SK-N-SH (cell line): ENCODE data around the gene STT3B. TPM values are rescaled to one million over a fixed set of nuclear protein-coding genes. Genes with fewer than 3 reads are reported as not detected.
"Not testable (repeated sequence)": the region's sequence is repeated elsewhere in the genome, so short reads cannot be mapped to it uniquely, and the experiment has no call there.

Source experiments
- CTCF ChIA-PET: fragments of 300-600, 350-600 bp; formaldehyde crosslinking; extraction: SDS; loops from one replicate; lab custom pipeline; 2021; lab: Yijun Ruan, JAX
- POLR2A ChIA-PET: fragments of 350-600 bp; sonication (Branson Sonifier 250); formaldehyde crosslinking; extraction: SDS; loops from one replicate; lab custom pipeline; 2020; ENCODE audit warnings: antibody characterized with exemption, inconsistent platforms; lab: Yijun Ruan, JAX
- DNase-seq: peaks from one replicate; pipeline ENCODE4 v3.0.0; 2012
- H2AFZ ChIP-seq: fragments of 200-600 bp; sonication (generic); 2 replicates; pipeline ENCODE4 v1.8.1; 2016; ENCODE audit warnings: antibody characterized with exemption, mild to moderate bottlenecking, low read depth
- H3F3A ChIP-seq: fragments of 200-600 bp; sonication (generic); replicated peaks from 2 replicates; pipeline ENCODE3; 2016; ENCODE audit warnings: antibody characterized with exemption, mild to moderate bottlenecking; ENCODE audit not compliant: insufficient read depth
- H3K27ac ChIP-seq, 2 experiments: fragments of 200-500 bp in 1 of 2; fragments of 200-600 bp in 1 of 2; sonication (Bioruptor generic) in 1 of 2; sonication (generic), shearing (Covaris generic) in 1 of 2; 2 replicates each; pipeline versions ENCODE4 v1.5.1 to v1.6.1; 2014 to 2016; ENCODE audit warnings: low read depth in 2 of 2, inconsistent platforms in 1 of 2, low read length in 1 of 2, mild to moderate bottlenecking in 1 of 2, mixed read lengths in 1 of 2
- H3K27me3 ChIP-seq: fragments of 200-600 bp; sonication (generic), shearing (Covaris generic); 2 replicates; pipeline ENCODE4 v1.6.1; 2016; ENCODE audit warnings: mixed run types; ENCODE audit not compliant: insufficient read depth
- H3K36me3 ChIP-seq, 2 experiments: fragments of 200-500 bp in 1 of 2; fragments of 200-600 bp in 1 of 2; sonication (Bioruptor generic) in 1 of 2; sonication (generic) in 1 of 2; replicated peaks in 1 of 2; 2 replicates each; pipeline versions ENCODE3 to v1.5.1; 2014 to 2016; ENCODE audit warnings: low read length in 1 of 2, mild to moderate bottlenecking in 1 of 2; ENCODE audit not compliant: insufficient read depth in 2 of 2, control insufficient read depth in 1 of 2
- H3K4me1 ChIP-seq, 2 experiments: fragments of 200-500 bp in 1 of 2; fragments of 200-600 bp in 1 of 2; sonication (Bioruptor generic) in 1 of 2; sonication (generic), shearing (Covaris generic) in 1 of 2; 2 replicates each; pipeline versions ENCODE4 v1.5.1 to v1.6.1; 2014 to 2016; ENCODE audit warnings: low read depth in 1 of 2, low read length in 1 of 2, mixed run types in 1 of 2; ENCODE audit not compliant: insufficient read depth in 2 of 2, control insufficient read depth in 1 of 2
- H3K4me2 ChIP-seq: fragments of 200-600 bp; sonication (generic), shearing (Covaris generic); 2 replicates; pipeline ENCODE4 v1.6.1; 2017; ENCODE audit warnings: mixed run types
- H3K4me3 ChIP-seq, 2 experiments: fragments of 200-500 bp in 1 of 2; fragments of 200-600 bp in 1 of 2; sonication (Bioruptor generic) in 1 of 2; sonication (generic), shearing (Covaris generic) in 1 of 2; 2 replicates each; pipeline versions ENCODE4 v1.5.1 to v1.8.1; 2014 to 2016; ENCODE audit warnings: low read depth in 2 of 2, inconsistent platforms in 1 of 2, low read length in 1 of 2, mild to moderate bottlenecking in 1 of 2, mixed read lengths in 1 of 2, moderate library complexity in 1 of 2
- H3K79me2 ChIP-seq: fragments of 200-600 bp; sonication (generic); 2 replicates; pipeline ENCODE4 v1.8.1; 2017; ENCODE audit warnings: mild to moderate bottlenecking; ENCODE audit not compliant: insufficient read depth
- H3K9ac ChIP-seq: fragments of 200-600 bp; sonication (generic); 2 replicates; pipeline ENCODE4 v1.6.1; 2017; ENCODE audit warnings: mixed run types
- H3K9me2 ChIP-seq: fragments of 200-600 bp; sonication (generic); 2 replicates; pipeline ENCODE4 v1.6.1; 2017; ENCODE audit warnings: mixed run types
- H3K9me3 ChIP-seq: fragments of 200-600 bp; sonication (generic); 2 replicates; pipeline ENCODE4 v1.6.1; 2017; ENCODE audit warnings: mixed run types, mild to moderate bottlenecking, moderate library complexity
- H4K20me1 ChIP-seq: fragments of 200-600 bp; sonication (generic); 2 replicates; pipeline ENCODE4 v1.6.1; 2017; ENCODE audit warnings: mild to moderate bottlenecking, mixed run types; ENCODE audit not compliant: insufficient read depth
- CHD2 ChIP-seq: fragments of 150-350 bp; IDR thresholded peaks from 2 replicates; pipeline ENCODE4 v1.6.1; 2018; ENCODE audit warnings: low read length; ENCODE audit not compliant: partially characterized antibody
- MEF2A ChIP-seq: IDR thresholded peaks from 2 replicates; pipeline ENCODE4 v1.4.0; 2012; ENCODE audit warnings: low read depth, borderline replicate concordance
- NFIC ChIP-seq: IDR thresholded peaks from 2 replicates; pipeline ENCODE4 v1.4.0; 2012; ENCODE audit warnings: borderline replicate concordance
- TCF12 ChIP-seq: IDR thresholded peaks from 2 replicates; pipeline ENCODE4 v1.4.0; 2012
- USF1 ChIP-seq: IDR thresholded peaks from 2 replicates; pipeline ENCODE4 v1.4.0; 2012; ENCODE audit warnings: low read depth, borderline replicate concordance
- YY1 ChIP-seq: IDR thresholded peaks from 2 replicates; pipeline ENCODE4 v1.4.0; 2012; ENCODE audit warnings: low read depth, mild to moderate bottlenecking
- WGBS: methylation state at CpG from one replicate; pipeline ENCODE4 v1.1.6; 2017; ENCODE audit warnings: low lambda C conversion rate; 5-methylcytosine and 5-hydroxymethylcytosine counted together
- polyA plus RNA-seq, 3 experiments: library from polyadenylated mRNA; depleted of rRNA; stranded (reverse); fragments of >200 nt; gene quantifications; 2 replicates each; pipeline ENCODE4 v1.2.3, GENCODE V29; 2012
- TF ChIP-seq, protein P1 (sequence below): IDR thresholded peaks from 2 replicates; pipeline ENCODE4 v1.6.1; 2012; ENCODE audit warnings: mild to moderate bottlenecking, low read depth, low read length, moderate library complexity

STT3B gene
- polyA plus RNA-seq, 1 of the 3 experiments (the other 2 are of a cell fraction): 27.9 TPM

GRCh38 chr3:31605333-31605732, 72.6 kb downstream of the STT3B start:
- H3F3A ChIP-seq, DNase-seq, H3K9ac ChIP-seq, H3K9me2 ChIP-seq, H2AFZ ChIP-seq, H3K4me1 ChIP-seq, H3K27ac ChIP-seq, H3K4me2 ChIP-seq, H3K9me3 ChIP-seq, H3K4me3 ChIP-seq, H4K20me1 ChIP-seq, CTCF ChIA-PET, H3K27me3 ChIP-seq, POLR2A ChIA-PET: not testable (repeated sequence)
- peaks cover 41% of the 10 kb centered on the region for H3K79me2 ChIP-seq
- H3K36me3 ChIP-seq: peaks cover 21 to 51% of the 10 kb centered on the region in 2 experiments
- WGBS: 43% methylated on average over 1 of the region's 1 CpG

- H3K9ac ChIP-seq: no peak overlapping the region
These were observed 73.7 kb downstream of the STT3B start for GRCh38 chr3:31606453-31606852.

More at GRCh38 chr3:31606453-31606852, 73.7 kb downstream of the STT3B start:
- 0 out of 2 replicates have a peak, but pooled peaks cover 5% of the 10 kb centered on the region for H4K20me1 ChIP-seq
- H3F3A ChIP-seq: peaks cover 8% of the 10 kb centered on the region
- POLR2A ChIA-PET: no interaction called here
- peaks cover 40% of the 10 kb centered on the region for H3K79me2 ChIP-seq
- H3K27me3 ChIP-seq: no peaks in the 10 kb centered on the region
- H3K9me3 ChIP-seq: peaks cover 5% of the 10 kb centered on the region; the same call in 1 of the 2 replicates
- peaks cover 10 to 40% of the 10 kb centered on the region in 2 experiments for H3K36me3 ChIP-seq
- WGBS: 100% methylated on average over 2 of the region's 4 CpGs
- H3K4me1 ChIP-seq: no peaks in the 10 kb centered on the region
- DNase-seq: no peak
- H3K9me2 ChIP-seq: no peaks in the 10 kb centered on the region
- H3K4me2 ChIP-seq: no peak overlapping the region
- no peak overlapping the region for H3K4me3 ChIP-seq
- TF ChIP-seq, protein P1, sequence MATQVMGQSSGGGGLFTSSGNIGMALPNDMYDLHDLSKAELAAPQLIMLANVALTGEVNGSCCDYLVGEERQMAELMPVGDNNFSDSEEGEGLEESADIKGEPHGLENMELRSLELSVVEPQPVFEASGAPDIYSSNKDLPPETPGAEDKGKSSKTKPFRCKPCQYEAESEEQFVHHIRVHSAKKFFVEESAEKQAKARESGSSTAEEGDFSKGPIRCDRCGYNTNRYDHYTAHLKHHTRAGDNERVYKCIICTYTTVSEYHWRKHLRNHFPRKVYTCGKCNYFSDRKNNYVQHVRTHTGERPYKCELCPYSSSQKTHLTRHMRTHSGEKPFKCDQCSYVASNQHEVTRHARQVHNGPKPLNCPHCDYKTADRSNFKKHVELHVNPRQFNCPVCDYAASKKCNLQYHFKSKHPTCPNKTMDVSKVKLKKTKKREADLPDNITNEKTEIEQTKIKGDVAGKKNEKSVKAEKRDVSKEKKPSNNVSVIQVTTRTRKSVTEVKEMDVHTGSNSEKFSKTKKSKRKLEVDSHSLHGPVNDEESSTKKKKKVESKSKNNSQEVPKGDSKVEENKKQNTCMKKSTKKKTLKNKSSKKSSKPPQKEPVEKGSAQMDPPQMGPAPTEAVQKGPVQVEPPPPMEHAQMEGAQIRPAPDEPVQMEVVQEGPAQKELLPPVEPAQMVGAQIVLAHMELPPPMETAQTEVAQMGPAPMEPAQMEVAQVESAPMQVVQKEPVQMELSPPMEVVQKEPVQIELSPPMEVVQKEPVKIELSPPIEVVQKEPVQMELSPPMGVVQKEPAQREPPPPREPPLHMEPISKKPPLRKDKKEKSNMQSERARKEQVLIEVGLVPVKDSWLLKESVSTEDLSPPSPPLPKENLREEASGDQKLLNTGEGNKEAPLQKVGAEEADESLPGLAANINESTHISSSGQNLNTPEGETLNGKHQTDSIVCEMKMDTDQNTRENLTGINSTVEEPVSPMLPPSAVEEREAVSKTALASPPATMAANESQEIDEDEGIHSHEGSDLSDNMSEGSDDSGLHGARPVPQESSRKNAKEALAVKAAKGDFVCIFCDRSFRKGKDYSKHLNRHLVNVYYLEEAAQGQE: no peak
- TF ChIP-seq CHD2 (no peak), YY1 (no peak), TCF12 (no peak), NFIC (no peak), MEF2A (no peak), USF1 (no peak)
- no peak overlapping the region for H3K27ac ChIP-seq
- H2AFZ ChIP-seq: no peak overlapping the region
- CTCF ChIA-PET: no interaction called here
